ENCODE measurements around the gene KIAA0586.
"Not testable (repeated sequence)": the region's sequence is repeated elsewhere in the genome, so short reads cannot be mapped to it uniquely, and the experiment has no call there.

- not testable (repeated sequence) for TF ChIP-seq POLR2A, CTCF (IDR thresholded peaks at IDR 0.05)
Observed at GRCh38 chr14:58416934-58417333, 10.6 kb upstream of the KIAA0586 start.
